ENCODE measurements around the gene ZNF239.
"Not testable (repeated sequence)": the region's sequence is repeated elsewhere in the genome, so short reads cannot be mapped to it uniquely, and the experiment has no call there.

Gene ZNF239

DNA sequence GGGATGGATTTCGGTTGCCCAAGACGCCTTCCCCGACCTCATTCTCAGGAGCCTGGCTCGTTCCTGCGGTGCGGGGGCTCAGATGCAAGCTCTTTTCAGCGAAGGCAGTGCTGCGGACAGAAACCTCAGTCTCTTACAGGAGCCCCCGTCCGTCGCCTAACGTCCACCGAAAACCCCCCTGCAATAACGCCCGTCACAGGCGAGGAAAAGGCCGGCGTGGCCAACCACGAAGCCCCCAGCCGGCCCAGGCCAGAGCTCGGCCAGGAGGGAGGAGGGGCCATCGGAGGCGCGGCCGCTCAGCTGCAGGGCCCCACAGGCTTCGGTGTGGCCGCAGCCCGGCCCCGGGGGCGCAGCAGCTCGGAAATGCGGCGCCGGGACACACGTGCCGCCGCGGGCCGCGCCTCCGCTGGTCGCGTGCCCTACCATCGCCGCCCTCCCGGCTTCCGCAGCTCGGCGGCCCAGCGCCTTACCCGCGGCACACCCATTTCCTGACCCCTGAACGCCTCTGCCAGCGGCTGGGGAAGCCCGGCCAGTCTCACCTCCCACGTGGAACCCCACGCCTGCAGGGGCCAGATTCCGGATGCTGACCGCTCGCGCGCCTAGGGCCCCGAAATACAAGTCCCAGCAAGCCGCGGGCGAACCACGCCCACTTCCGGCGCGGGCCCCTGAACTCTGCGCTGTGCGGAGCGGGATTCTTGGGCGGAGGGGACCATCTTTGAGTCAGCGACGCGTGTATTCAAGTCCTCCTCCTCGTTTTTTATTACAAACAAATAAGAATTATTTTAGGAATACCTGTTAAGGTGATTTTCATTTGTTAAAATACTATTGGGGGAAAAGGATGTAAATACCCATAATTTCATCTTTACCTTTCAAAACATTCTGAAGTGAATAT, at the start of gene ZNF239:
Gene ZNF239 (minus strand): TSS at position 616 of the 892 bp plus-strand sequence. CDS start 16,537 bp downstream, outside the sequence.
- peak; percentile 71 for DNase-seq

DNA sequence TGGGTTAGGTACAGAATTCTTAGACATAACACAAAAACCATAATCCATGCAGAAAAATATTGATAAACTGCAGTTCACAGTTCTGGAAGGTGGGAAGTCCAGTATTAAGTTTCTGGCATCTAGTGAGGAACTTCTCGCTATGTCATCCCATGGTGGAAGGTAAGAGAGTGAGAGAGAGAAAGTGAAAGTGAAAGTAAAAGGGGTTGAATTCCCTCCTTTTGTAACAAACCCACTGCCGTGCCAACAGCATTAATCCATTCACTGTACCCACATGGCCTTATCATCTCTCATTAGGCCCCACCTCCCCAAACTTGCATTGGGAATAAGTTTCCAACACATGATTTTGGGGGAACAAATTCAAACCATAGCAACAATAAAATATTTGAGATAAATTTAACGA, 48.9 kb upstream of the ZNF239 start:
- DNase-seq, result no peak

DNA sequence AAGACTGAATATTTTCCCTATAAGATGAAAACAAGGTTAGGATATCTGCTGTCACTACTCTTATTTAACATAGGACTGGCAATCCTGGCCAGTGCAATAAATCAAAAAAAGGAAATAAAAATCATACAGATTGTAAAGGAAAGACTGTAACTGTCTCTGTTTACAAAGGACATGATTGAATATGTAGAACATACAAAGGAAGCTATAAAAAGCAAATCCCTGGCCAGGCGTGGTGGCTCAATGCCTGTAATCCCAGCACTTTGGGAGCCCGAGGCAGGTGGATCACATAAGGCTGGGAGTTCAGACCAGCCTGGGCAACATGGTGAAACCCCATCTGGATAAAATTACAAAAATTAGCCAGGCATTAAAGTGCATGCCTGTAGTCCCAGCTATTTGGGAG, 47.6 kb upstream of the ZNF239 start:
- no peak for DNase-seq

DNA sequence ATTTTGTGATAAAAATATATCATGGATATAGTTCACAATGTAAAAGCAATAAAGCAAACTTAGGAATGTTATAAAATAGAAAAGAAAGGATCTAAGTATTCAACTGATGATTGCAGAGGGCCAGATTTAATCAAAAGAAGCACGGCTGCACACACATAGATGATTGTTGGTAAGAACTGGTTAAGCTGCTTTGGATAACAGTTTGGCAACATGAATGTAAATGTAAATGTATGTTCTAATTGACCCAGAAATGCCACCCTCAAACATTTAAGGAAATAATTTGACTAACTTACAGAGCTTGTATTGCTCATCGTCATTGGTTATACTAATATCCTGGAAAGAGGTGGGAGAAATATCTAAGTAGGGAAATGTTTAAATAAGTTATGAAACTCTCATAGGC, 45.0 kb upstream of the ZNF239 start:
- DNase-seq, result no peak

DNA sequence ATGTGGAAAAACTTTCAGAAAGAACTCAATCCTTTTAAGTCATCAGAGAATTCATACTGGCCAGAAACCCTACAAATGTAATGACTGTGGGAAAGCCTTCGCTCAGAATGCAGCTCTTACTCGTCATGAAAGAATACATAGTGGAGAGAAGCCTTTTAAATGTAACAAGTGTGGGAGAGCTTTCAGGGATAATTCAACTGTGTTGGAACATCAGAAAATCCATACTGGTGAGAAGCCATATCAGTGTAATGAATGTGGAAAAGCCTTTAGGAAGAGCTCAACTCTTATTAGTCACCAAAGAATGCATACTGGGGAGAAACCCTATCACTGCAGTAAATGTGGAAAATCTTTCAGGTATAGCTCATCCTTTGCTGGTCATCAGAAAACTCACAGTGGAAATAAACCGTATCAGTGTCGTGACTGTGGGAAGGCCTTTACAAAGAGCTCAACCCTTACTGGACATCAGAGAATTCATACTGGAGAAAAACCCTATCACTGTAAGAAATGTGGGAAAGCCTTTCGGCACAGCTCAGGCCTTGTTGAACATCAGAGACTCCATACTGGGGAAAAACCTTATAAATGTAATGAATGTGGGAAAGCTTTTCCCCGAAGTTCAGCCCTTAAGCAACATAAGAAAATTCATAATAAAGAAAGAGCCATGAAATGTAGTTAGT, 42.4 kb upstream of the ZNF239 start:
- DNase-seq, result no peak

DNA sequence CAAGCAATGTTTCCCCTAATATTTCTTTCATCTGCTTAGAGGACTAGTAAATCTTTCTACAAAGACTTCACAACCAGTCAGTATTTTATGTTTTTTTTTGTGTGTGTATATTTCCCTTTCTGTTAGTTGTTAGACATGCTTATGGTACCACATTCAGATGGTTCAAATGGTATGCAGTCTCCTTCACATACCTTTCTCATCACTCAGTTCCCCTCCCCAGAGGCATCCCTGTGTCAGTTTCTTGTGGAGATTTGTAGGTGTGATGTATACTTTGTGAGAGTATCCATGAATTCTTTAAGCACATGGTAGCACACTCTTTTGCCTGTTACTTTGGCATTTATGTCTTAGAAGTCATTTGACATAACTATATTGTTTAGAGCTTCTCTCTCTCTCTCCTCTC, 36.2 kb upstream of the ZNF239 start:
- DNase-seq, result no peak

DNA sequence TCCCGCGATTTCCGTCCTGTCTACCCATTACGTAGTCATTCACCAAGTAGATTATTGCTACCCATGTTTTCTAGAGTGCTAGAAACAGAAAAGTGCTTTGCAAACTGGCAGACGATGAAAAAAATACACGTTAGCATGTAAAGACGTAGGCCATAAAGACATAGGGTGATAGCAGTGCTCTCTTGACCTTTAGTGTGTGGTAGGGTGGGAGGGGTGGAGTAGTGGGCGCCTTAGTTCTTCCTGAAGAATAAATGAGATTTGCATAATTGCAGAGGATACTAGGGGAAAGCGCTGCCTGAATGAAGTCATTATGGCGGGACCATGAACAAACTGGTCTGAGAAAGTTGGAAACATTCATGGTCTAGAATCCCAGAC, 32.8 kb upstream of the ZNF239 start:
- DNase-seq, result no peak

DNA sequence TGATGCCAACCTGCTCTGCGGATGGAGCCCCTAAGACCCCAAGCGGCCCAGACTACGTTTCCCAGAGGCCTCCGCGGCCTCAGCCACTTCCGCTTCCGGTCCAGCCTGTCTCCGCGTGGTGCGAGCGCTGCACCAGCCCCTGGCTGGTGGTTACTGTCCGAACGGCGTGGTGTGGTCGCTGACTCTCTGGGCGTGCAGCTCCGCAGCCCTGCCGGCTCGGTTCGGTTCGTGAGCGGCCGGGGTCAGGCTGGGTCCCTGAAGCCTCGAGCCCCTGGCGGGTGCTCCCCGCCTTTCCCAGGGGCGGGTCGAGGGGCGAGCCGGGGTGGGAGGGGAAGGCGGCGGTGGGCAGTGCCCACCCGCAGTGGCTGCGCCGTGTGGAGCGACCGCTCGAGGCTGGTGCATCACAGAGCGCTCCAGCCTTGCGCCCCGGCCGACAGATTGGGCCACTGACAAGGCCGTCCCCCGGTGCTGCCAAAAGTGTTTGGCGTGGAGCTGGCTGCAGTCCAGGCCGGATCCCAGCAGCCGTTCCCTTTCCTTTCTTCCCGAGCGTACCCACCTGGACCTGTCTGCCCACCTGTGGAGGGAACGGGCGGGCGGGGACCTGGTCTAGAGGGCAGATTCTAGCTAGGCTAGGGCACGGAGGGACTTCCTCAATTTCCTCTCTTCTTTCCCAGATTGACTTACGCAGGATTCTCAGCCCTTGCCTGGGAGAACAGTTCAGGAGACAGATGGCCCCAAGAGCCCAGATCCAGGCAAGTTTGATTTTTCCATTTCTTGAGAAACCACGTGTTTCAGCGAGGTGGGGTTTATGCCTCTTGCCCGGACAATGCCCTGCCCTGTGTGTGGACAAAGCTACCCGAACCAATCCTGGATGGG, 32.1 kb upstream of the ZNF239 start, which contains the start of gene ZNF485:
Gene ZNF485 (plus strand): TSS at position 116 of the 876 bp plus-strand sequence. CDS start 613 bp downstream, at position 729.
- DNase-seq, result peak; percentile 50

DNA sequence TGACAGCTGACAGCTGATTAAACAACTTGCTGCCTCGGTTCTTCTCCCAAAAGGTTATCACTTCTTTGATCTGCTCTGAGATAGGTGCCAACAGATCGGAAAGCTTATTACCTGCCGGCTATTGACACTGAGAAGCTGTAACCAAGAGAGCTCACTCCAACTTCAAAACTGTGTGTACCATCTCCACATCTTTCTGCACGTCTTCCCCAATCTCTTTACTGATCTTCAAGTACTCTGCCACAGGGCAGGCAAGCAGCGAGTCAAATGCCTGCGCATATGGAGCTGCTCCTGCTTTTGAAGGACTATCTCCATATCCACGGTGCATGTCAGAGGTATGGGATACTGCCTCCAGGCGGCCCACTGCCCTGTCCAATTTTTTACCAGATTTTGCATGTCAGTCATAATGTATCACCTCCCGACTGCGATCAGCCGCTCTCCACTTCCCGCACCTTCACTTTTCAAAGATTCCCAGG, 31.5 kb upstream of the ZNF239 start:
- DNase-seq, result no peak

DNA sequence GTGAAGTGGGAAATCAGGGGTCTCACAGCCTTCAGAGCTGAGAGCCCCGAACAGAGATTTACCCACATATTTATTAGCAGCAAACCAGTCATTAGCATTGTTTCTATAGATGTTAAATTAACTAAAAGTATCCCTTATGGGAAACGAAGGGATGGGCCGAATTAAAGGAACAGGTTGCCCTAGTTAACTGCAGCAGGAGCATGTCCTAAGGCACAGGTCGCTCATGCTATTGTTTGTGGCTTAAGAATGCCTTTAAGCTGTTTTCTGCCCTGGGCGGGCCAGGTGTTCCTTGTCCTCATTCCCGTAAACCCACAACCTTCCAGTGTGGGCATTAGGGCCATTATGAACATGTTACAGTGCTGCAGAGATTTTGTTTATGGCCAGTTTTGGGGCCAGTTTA, 27.2 kb upstream of the ZNF239 start:
- not testable (repeated sequence) for DNase-seq

DNA sequence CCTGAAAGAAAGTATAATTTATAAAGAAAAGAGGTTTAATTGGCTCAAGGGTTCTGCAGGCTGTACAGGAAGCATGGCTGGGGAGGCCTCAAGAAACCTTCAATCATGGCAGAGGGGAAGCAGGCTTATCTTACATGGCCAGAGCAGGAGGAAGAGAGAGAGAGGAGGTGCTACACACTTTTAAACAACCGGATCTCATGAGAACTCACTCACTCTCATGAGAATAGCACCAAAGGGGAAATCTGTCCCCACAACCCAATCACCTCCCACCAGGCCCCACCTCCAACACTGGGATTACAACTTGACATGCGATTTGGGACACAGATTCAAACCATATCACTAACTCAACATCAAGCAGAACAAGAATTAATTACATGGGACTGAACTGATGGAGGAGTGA, 24.9 kb upstream of the ZNF239 start:
- no peak for DNase-seq

DNA sequence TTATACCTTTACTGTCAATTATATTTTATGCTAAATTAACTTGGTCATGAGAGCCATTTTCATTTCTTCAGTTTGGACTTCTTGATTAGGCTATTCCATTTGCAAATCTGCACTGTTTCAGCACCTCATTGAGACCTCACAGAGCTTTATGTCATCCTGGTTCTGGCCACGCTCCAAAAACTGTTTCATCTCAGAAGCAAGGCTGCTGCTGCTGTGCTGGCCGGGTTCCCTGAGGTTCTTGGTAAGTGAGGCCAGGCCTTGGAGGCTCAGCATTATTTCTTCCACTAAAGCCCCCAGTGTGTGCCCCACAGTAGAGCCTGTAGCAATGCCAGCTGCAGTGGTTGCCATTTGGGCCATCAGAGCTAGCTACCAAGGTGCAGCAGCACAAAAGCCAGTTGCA, 24.0 kb upstream of the ZNF239 start:
- DNase-seq, result no peak

DNA sequence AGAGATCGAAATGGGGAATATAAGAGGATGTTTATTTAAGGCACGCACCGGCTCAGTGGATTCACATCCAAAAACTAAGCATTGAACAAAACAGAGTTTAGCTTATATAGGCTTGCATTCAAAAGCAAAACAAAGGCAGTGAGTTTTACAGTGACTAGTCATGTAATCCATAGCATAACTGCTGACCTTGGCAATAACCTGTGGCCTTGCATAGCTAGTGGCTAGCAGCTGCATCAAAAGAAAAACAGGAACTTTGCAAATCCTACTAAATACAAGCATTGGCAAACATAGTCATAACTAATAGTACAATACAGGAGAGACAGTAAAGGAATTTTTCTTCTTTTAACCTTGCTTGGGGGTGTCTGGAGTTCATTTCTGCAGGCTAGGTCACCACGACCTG, 22.1 kb upstream of the ZNF239 start:
- DNase-seq, result no peak

DNA sequence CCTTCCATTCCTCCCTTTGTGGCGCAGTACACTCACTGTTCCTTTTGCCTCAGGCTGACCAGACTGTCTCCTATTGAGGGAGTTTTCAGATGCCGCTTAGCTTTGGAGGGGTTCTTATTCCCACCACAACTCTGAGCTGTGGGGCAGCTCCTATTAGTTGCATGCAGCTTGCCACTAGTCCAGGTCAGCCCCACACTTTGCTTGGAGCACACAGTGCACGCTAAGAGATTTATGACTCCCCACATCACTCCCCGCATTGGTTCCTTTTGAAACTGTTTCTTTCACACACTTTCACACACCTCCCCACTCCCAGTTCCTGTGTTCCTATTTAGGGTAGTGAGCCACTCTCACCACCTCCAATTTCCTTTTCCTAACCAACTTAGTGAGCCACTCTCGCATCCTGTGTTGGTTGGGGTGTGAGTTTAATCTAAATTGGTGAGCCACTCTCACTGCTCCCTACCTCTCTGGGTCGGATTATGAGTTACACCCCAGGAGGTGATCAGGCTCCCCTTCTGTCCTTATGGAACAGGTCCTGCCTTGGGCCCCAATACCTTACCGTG, 21.4 kb upstream of the ZNF239 start:
- DNase-seq, result no peak

DNA sequence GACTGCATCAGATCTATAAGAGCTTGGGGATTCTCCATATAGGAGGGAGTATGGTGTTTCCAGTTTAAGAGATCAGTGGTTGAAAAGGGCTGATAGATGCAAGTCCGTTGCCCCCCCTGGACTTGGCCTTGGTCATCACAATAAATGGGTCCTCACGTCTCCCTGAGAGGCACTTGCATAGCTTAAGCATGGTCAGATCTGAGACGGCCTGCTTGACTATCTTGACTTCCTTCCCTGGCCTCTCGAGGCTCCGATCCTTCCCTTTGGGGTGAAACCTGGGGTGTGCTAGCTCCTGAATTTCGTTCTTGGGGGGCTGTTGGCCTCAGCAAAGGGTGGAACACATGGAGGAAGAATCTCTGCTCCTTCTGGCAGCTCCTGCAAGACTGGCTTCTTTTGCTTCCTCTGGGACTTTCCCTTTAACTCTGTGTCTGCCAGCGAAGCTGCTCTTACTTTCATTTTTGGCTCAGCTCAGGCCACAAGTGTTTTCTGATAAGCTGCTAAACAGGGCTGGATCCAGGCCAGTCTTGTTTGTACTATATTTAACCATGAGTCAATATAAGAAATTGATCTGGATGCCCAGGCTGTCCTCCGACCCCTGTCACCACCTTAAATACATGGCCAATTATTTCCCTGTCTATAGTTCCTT, 20.7 kb upstream of the ZNF239 start:
- no peak for DNase-seq

DNA sequence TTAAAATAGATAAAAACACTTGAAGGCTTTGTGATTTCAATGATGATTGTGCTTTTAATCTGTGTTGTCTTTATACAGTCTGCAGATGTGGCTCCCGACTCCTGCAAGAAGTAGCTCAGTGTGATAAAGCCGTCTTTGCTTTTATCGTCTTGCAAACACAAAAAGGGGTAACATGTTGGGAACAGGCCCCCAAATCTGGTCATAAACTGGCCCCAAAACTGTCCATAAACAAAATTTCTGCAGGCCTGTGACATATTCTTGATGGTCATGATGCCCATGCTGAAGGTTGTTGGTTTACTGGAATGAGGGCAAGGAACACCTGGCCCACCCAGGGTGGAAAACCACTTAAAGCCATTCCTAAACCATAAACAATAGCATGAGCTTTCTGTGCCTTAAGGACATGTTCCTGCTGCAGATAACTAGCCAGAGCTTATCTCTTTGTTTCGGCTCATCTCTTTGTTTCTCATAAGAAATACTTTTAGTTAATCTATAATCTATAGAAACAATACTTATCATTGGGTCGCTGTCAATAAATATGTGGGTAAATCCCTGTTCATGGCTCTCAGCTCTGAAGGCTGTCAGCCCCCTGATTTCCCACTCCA, 17.0 kb upstream of the ZNF239 start:
- no peak for DNase-seq

DNA sequence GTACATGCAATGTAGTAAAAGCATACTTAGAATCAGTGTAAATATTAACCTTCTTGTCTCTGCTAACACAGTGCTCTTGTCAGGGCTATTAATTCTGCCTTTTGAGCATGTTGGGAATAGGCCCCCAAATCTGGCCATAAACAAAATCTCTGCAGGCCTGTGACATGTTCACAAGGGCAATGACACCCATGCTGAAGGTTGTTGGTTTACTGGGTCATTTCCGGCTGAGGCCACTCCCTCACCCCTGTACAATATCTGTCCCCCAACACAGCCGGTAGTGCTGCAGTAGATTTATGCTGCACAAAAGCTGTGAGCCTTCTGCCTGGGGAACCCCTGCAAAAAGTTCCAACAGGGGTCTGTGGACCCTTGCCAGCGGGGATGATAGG, 12.3 kb upstream of the ZNF239 start:
- not testable (repeated sequence) for DNase-seq

DNA sequence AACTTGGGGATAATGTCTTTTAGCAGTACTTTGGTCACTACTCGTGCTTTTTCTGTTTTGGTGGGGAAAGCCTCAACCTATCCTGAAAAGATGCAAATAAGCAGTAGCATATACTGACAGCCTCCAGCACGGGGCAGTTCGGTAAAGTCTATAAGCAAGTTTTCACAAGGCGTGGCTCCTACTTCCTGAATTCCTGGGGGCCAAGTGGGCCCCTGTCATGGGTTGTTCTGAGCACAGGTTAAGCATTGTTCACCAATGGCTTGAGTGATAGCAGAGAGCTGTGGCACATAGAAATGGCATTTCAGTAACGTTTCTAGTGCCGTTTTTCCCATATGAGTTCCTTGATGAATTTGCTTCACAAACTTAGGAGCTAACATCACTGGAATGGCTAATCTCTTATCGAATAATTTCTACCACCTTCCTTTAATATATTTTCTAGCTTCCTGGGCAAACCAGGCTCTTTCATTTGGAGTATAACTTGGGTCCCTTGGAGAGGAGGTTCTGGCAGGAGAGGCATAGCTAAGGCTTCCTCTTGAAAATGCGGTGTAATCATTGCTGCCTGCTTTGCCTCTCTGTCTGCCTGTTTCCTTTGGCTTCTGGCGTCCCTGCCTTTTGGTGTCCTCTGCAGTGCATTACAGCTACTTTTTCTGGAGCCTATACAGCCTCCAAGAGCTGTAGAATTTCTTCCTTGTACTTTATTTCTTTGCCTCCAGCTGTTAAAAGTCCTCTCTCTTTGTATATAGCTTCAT, 11.7 kb upstream of the ZNF239 start:
- DNase-seq, result no peak

DNA sequence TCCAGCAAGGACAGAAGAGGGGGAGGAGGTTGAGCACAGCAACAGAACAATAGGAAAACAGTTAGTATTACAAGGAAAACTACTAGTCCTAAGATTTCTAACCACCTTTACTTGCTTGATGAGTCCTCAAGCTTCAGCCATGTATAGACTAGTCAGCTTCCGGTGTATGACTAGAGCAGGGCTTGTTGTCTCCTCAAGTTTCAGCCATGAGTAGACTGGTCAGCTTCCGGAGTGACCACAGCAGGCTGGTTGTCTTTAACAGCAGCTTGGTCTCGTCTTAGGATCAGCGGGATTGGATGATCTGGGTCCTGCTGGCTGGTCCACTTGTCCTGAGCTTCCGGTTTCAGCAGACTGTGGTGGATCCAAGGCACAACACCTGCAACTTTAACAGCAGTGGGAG, 10.6 kb upstream of the ZNF239 start:
- no peak for DNase-seq

DNA sequence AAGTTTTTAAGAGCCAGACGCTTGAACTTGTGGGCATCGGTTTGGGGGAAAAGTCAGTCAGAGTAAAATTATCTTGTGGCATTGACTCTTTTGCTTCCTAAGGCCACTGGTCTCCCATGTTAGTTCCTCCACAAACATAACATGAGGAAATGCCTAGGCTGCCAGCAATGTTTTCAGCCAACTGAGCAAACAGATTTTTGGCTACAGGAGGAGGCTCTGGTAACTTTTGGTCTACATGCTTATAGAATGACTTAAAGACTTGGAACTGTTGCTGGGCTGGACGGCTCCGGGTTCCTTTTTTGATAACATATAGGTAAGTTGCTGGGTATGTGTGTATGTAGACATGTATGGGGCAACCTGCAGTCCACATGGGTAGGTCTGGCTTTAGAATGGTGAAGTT, 9.6 kb upstream of the ZNF239 start:
- no peak for DNase-seq

DNA sequence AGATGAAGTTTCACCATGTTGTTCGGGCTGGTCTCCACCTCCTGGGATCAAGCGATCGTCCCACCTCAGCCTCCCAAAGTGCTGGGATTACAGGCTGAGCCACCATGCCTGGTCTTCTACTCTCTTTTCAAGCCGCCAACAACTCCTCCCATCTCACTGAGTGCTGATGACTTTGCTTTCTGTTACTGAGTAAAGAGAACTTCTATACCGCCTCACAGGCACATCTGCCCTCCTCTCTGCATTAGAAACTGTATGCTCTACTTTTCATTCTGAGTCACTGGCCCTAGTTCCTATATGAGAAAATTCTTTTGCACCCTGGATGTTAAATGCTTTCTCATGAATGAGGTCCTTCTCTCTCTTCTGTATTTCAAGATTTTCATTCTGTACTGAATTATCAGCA, 2.2 kb upstream of the ZNF239 start:
- DNase-seq, result no peak
